Stimulated activated memory B cell treated with anti-CD40 and anti-IgM and Interleukin-4, amounts not matched to agents 10 μg/mL and 1 μg/mL and 100 μg/mL, for 72 hours (primary cell): ENCODE data around the gene IVD.

Experiments used
- ATAC-seq: fragments of 150-1000 bp; cut with Tn5 transposase; 2 replicates; pipeline ENCODE4 v1.10.0; 2021
- H3K27ac Mint-ChIP-seq: one replicate; pipeline ENCODE4 v1.8.0; 2022; ENCODE audit warnings: mild to moderate bottlenecking, mixed read lengths
- H3K27me3 Mint-ChIP-seq: one replicate; pipeline ENCODE4 v1.8.0; 2022; ENCODE audit warnings: mixed read lengths
- H3K36me3 Mint-ChIP-seq: one replicate; pipeline ENCODE4 v1.8.0; 2022; ENCODE audit warnings: mixed read lengths
- H3K4me1 Mint-ChIP-seq: one replicate; pipeline ENCODE4 v1.8.0; 2022; ENCODE audit warnings: mixed read lengths
- H3K4me3 Mint-ChIP-seq: one replicate; pipeline ENCODE4 v1.8.0; 2022; ENCODE audit warnings: mild to moderate bottlenecking, moderate library complexity, mixed read lengths
- H3K9me3 Mint-ChIP-seq: one replicate; pipeline ENCODE4 v1.8.0; 2022; ENCODE audit warnings: mixed read lengths

The IVD gene

DNA sequence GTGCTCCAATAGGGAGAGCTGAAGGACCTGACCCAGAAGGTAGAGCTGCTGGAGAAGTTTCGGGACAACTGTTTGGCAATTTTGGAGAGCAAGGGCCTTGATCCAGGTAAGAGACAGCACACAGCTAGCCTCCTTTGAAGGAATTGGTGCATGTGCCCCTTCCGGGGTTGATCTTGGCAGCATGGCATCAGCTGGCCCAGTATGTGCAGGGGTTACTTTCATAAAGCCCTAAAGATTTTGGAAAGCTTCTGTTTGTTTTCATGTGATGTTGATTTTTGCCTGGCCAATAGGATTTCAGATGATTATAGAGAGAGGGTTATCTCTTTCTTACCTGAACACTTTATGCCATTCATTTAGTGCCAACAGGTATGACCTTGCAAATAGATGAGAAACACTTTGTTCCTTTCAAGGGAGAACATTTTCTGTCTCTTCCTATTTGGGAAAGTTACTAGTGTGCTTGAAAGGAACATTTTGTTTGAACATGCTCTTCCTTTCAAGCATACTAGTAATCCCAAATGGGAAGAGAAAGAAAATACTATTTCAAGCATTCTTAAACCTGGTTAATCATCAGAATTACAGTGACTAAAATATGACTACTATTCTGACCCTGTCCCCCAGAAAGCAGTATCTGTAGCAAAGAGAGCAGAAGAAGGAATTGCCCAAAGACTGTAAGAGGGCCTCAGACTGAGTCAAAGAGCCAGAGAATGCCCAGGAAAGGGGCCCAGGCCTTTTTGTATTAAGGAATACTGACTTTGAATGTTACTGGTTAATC is 15.6 kb upstream of the IVD start:
- H3K27me3 Mint-ChIP-seq: no peaks in the 10 kb centered on the region
- no peak for ATAC-seq
- H3K9me3 Mint-ChIP-seq: no peaks in the 10 kb centered on the region
- H3K27ac Mint-ChIP-seq: no peak overlapping the region
- H3K4me3 Mint-ChIP-seq: no peak overlapping the region
- peaks cover 4% of the 10 kb centered on the region for H3K4me1 Mint-ChIP-seq
- H3K36me3 Mint-ChIP-seq: peaks cover 57% of the 10 kb centered on the region

DNA sequence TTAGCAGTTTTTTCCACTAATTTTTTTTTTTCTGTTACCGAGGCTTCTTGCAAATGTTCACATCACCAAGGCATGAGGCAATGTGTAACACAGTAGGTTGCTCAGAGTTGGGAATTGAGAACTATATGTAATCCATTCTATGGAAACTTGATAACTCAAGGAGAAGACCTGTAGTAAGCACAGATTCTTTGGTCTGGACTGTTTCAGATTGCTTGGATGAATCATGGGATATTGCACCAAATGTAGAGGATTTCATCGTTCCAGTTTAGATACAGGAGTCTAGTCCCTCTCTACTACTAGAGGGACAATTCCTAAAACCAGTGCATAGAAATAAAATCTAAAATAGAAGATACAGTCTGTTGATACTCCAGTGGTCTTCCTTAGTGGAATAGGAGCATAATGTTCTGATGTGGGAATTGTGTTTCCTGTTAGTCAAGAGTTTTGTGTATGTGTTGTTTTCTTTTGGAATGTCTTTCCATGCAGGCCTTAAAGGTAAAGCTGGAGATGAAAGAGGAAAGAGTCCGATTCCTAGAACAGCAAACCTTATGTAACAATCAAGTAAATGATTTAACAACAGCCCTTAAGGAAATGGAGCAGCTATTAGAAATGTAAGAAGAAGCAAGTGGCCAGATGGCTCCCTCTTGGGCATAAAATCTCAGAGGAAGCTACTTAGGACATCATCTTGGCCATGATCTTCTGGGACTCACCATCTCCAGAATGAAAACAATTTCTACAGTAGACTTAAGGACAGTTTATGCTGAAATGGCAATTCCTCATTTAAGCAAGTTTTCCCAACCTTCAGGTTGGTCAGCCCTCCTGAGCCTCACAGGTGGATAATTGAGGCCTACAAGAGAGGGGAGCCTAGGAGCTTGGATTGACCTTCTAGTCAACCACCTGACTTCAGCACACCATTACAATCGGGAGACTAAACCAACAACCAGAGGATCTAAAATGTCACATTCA is 12.3 kb upstream of the IVD start:
- Mint-ChIP-seq H3K27ac (no peak overlapping the region), H3K27me3 (no peaks in the 10 kb centered on the region), H3K36me3 (peaks cover 40% of the 10 kb centered on the region), H3K4me3 (no peak overlapping the region), H3K4me1 (peaks cover 5% of the 10 kb centered on the region), H3K9me3 (no peaks in the 10 kb centered on the region)
- no peak for ATAC-seq

DNA sequence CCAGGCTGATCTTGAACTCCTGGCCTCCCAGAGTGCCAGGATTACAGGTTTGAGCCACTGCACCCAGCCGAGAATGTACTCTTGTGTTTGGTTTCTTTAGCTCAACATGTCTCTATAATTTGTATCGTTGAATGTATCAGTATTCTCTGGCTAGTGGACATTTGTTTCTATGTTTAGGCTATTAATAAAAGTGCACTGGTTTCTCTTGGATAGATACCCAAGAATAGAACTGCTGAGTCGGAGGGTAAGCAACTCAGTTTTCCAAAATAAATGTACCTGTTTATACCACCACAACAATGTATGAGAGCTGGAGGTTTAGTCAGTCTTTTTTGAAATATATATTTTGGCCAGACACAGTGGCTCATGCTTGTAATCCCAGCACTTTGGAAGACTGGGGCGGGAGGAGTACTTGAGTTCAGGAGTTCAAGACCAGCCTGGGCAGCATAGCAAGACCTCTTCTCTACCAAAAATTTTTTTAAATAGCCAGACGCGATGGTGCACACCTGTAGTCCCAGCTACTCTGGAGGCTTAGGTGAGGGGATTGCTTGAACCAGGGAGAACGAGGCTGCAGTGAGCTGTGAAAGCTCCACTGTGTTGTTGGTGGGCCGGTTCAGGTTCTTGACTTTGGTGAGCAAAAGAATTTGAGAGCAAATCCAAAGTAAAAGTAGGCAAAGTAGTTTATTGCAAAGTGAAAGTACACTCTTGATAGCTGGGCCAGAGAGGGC is 7.7 kb upstream of the IVD start:
- Mint-ChIP-seq H3K4me3 (peak overlapping the region; percentile 30), H3K27me3 (no peaks in the 10 kb centered on the region), H3K27ac (peak overlapping the region; percentile 3), H3K4me1 (peaks cover 15% of the 10 kb centered on the region), H3K9me3 (no peaks in the 10 kb centered on the region), H3K36me3 (peaks cover 10% of the 10 kb centered on the region)
- ATAC-seq: no peak

DNA sequence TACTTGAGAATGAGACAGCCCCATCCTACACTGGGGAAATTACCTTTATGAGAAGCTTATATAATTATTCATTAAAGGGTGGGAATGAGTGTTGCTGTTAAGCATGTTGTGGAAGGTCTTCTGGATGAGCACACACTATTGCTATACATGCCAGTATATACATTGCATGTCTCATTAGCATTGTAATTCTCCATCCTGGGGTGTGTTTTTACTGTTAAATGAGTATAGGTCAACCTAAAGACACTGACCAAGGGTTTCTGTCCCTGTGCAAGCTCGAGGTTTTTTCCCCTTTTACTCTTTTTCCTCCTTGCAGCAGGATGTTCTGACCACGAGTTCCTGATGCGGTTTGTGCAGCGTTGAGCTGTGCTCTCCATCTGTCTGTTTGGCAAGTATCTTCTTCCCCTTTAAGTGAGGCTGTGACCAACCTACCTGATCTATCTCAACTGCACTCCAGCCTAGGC is 7.2 kb upstream of the IVD start:
- peak overlapping the region; percentile 3 for H3K27ac Mint-ChIP-seq
- H3K4me1 Mint-ChIP-seq: peaks cover 15% of the 10 kb centered on the region
- peak; percentile 93 for ATAC-seq
- peak overlapping the region; percentile 22 for H3K4me3 Mint-ChIP-seq
- H3K9me3 Mint-ChIP-seq: no peaks in the 10 kb centered on the region
- H3K36me3 Mint-ChIP-seq: peaks cover 5% of the 10 kb centered on the region
- no peaks in the 10 kb centered on the region for H3K27me3 Mint-ChIP-seq

DNA sequence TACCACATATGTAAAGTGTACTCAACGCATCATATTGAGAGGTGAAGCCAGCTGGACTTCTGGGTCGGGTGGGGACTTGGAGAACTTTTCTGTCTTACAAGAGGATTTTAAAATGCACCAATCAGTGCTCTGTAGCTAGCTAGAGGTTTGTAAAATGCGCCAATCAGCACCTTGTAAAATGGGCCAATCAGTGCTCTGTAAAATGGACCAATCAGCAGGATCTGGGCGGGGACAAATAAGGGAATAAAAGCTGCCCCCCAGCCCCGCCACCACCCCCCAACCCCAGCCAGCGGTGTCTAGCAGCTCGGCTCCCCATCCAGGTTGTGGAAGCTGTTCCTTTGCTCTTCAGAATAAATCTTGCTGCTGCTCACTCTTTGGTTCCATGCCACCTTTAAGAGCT is 6.2 kb upstream of the IVD start:
- Mint-ChIP-seq H3K9me3 (no peaks in the 10 kb centered on the region), H3K27me3 (no peaks in the 10 kb centered on the region), H3K4me3 (no peak overlapping the region), H3K4me1 (peaks cover 15% of the 10 kb centered on the region), H3K36me3 (no peaks in the 10 kb centered on the region), H3K27ac (no peak overlapping the region)
- no peak for ATAC-seq

DNA sequence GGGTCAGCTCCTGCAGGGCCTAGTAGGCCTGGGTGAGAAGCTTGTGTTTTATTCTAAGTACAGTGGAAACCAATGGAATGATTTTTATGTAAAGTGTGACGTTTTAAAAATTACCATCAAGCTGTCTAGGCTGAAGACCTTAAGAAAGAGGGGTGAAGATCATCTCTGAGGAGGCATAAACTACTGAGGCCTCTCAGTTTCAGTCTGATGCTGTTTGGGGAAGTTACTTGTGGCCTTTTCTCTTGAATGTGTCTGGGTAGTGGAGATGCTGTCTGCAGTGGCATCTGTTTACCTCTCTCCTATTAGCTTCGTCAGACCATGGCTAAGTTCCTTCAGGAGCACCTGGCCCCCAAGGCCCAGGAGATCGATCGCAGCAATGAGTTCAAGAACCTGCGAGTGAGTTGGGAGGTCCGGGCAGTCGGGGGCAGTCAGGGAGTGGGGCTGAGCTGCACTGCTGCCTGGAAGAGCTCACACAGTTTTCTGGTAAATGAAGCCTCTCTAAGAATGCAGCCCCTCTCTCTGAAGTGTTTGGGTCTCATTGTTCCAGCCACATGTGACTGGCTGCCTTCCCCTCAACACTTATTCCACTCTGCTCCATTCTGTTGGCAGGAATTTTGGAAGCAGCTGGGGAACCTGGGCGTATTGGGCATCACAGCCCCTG is 1.9 kb downstream of the IVD start:
- Mint-ChIP-seq H3K36me3 (peaks cover 37% of the 10 kb centered on the region), H3K4me3 (peak overlapping the region; percentile 91), H3K27me3 (no peaks in the 10 kb centered on the region), H3K27ac (peak overlapping the region; percentile 90), H3K9me3 (no peaks in the 10 kb centered on the region), H3K4me1 (peaks cover 34% of the 10 kb centered on the region)
- peak; percentile 88 for ATAC-seq

DNA sequence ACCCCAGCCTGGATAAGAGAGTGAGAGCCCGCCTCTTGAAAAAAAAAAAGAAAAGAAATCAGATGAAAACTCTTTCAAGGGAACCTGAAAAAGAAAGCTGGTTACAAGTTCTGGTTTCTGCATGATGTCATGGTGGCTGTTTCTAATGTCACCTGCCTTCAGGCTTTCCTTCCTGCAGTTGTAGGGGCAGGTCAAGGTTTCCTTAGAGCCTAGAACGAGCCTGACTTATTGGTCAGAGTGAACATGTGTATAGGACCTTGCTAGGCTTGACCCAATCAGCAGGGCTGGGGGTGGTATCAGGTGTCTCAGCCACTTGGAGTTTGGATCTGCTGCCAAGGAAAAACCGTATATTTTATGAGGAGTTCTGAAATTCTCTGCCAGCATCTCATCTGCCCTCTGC is 3.8 kb downstream of the IVD start:
- H3K27me3 Mint-ChIP-seq: no peaks in the 10 kb centered on the region
- H3K36me3 Mint-ChIP-seq: peaks cover 53% of the 10 kb centered on the region
- no peaks in the 10 kb centered on the region for H3K9me3 Mint-ChIP-seq
- ATAC-seq: no peak
- H3K27ac Mint-ChIP-seq: peak overlapping the region; percentile 35
- peaks cover 34% of the 10 kb centered on the region for H3K4me1 Mint-ChIP-seq
- H3K4me3 Mint-ChIP-seq: no peak overlapping the region

DNA sequence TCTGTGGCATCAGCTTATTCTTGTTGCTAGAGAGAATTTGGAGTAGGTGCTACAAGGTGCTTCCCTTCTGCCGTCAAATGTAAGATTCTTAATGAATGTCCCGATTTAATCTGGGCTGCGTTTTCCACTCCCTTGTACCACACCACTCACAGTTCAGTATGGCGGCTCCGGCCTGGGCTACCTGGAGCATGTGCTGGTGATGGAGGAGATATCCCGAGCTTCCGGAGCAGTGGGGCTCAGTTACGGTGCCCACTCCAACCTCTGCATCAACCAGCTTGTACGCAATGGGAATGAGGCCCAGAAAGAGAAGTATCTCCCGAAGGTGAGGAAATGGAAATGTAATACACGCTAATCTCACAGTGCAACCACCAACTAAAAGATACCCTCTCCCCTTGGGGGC is 4.9 kb downstream of the IVD start:
- ATAC-seq: no peak
- Mint-ChIP-seq H3K36me3 (peaks cover 64% of the 10 kb centered on the region), H3K27ac (no peak overlapping the region), H3K9me3 (no peaks in the 10 kb centered on the region), H3K4me3 (no peak overlapping the region), H3K4me1 (peaks cover 26% of the 10 kb centered on the region), H3K27me3 (no peaks in the 10 kb centered on the region)

DNA sequence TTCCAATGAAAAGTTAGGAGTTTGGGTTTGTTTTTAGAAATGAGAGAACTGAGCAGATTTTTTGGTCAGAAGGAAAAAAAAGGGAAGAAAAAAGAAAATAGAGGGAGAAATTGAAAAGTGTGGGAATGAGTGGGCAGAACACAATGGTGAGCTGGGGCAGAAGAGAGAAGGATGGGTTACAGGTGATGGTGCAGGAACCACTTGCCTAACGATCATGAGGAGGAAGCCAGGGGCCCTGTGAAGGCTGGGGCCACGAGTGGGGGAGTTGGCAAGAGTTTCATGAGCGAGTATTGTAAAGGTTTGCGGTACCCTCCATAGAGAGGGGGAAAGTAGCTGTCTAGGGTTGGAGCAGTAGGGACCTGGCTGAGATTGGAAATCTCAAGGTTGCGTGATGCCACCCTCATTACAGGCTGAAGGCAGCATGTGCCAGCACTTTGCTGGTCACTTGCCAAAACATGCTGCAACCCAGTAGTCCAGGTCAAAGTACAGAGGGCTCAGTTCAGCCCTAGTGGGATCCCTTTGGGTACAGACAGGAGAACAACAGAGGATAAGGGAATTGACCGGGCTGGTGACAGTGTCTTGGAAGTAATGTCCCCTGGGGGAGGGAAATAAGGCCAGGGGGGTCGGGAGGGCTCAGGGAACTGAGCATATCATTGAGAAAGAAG is 6.6 kb downstream of the IVD start:
- Mint-ChIP-seq H3K27ac (no peak overlapping the region), H3K27me3 (no peaks in the 10 kb centered on the region), H3K4me3 (no peak overlapping the region), H3K9me3 (no peaks in the 10 kb centered on the region), H3K36me3 (peaks cover 75% of the 10 kb centered on the region), H3K4me1 (peaks cover 9% of the 10 kb centered on the region)
- no peak for ATAC-seq

DNA sequence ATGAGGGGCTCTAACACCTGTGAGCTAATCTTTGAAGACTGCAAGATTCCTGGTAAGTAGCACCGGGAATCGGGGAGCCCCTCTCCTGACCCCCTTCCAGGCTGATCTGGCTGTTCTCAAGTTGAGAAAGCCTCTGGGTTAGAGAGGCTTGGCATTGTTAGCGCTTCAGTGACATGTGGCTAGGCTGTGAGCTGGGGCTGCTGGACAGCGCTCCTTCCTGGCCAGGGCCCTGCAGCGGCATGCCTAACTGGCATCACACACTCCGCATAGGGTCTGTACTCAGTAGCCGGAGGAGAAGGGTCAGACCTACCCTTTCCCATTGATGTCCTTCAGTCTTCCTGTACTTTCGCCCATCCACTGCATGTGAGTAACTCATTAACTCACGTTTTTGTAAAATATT is 7.4 kb downstream of the IVD start:
- H3K27me3 Mint-ChIP-seq: no peaks in the 10 kb centered on the region
- ATAC-seq: no peak
- no peak overlapping the region for H3K4me3 Mint-ChIP-seq
- H3K36me3 Mint-ChIP-seq: peaks cover 72% of the 10 kb centered on the region
- no peak overlapping the region for H3K27ac Mint-ChIP-seq
- H3K4me1 Mint-ChIP-seq: peaks cover under 1% of the 10 kb centered on the region
- H3K9me3 Mint-ChIP-seq: no peaks in the 10 kb centered on the region

DNA sequence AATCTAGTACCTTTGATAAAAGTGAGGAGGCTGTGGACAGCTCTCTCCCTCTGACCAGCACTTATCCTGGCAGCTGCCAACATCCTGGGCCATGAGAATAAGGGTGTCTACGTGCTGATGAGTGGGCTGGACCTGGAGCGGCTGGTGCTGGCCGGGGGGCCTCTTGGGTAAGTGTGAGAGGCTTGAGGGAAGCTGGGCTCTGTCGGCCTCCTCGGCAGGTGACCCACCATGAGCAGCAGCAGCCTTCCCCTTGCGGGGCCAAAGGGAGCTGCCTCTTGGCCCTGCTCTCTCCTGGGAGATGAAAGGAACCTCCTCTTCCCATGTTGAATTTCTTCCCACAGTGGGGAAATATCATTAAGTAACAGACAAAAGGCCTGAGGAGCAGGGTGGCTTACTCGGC is 9.2 kb downstream of the IVD start:
- Mint-ChIP-seq H3K27ac (no peak overlapping the region), H3K9me3 (no peaks in the 10 kb centered on the region), H3K4me1 (no peaks in the 10 kb centered on the region), H3K27me3 (no peaks in the 10 kb centered on the region), H3K36me3 (peaks cover 77% of the 10 kb centered on the region), H3K4me3 (no peak overlapping the region)
- no peak for ATAC-seq

DNA sequence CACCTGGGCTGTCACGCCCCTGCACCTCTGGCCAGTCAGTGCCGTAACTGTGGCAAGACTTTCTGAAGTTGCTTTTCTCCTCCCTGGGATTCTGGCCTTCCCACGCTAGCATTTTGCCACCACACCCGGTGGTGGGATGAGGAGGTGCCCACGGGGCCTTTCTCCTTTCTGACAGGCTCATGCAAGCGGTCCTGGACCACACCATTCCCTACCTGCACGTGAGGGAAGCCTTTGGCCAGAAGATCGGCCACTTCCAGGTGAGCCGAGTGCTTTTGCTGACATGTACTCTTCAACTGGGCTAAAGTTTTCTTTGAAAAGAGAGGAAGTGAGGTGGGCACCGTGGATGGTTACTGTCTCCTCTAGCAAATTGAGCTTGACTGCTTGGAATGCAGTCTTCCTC is 9.6 kb downstream of the IVD start:
- H3K27me3 Mint-ChIP-seq: no peaks in the 10 kb centered on the region
- no peaks in the 10 kb centered on the region for H3K9me3 Mint-ChIP-seq
- ATAC-seq: no peak
- H3K4me1 Mint-ChIP-seq: no peaks in the 10 kb centered on the region
- peaks cover 73% of the 10 kb centered on the region for H3K36me3 Mint-ChIP-seq
- H3K27ac Mint-ChIP-seq: no peak overlapping the region
- H3K4me3 Mint-ChIP-seq: no peak overlapping the region

DNA sequence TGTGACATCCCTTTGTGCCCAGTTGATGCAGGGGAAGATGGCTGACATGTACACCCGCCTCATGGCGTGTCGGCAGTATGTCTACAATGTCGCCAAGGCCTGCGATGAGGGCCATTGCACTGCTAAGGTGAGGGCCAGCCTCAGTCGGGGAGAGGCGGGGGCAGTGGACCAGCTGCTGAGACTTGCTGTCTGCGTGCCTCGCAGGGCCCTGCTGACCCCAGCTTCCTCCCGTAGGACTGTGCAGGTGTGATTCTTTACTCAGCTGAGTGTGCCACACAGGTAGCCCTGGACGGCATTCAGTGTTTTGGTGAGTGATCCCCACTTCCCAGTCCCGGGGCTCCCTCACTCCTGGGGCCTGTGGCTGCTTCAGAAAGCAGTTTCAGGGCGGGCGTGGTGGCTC is 10.5 kb downstream of the IVD start:
- no peak for ATAC-seq
- no peak overlapping the region for H3K4me3 Mint-ChIP-seq
- peaks cover 64% of the 10 kb centered on the region for H3K36me3 Mint-ChIP-seq
- H3K27ac Mint-ChIP-seq: no peak overlapping the region
- no peaks in the 10 kb centered on the region for H3K27me3 Mint-ChIP-seq
- H3K9me3 Mint-ChIP-seq: no peaks in the 10 kb centered on the region
- H3K4me1 Mint-ChIP-seq: no peaks in the 10 kb centered on the region

DNA sequence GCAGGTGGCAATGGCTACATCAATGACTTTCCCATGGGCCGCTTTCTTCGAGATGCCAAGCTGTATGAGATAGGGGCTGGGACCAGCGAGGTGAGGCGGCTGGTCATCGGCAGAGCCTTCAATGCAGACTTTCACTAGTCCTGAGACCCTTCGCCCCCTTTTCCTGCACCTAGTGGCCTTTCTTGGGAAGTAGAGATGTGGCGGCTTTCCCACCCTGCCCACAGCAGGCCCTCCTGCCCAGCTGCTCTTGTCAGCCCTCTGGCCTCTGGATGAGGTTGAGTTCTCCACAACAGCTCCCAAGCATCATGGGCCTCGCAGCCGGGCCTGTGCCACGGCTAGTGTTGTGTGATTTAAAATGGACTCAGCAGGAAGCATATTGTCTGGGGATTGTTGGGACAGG is 12.5 kb downstream of the IVD start:
- Mint-ChIP-seq H3K4me1 (peaks cover 9% of the 10 kb centered on the region), H3K27ac (no peak overlapping the region), H3K4me3 (no peak overlapping the region), H3K9me3 (no peaks in the 10 kb centered on the region), H3K27me3 (no peaks in the 10 kb centered on the region), H3K36me3 (peaks cover 44% of the 10 kb centered on the region)
- ATAC-seq: no peak
